Hepatocyte (in vitro differentiated cells): ENCODE data around the gene CDK3. TPM values are rescaled to one million over a fixed set of nuclear protein-coding genes. Genes with fewer than 3 reads are reported as not detected.
A peak's percentile ranks its signal among the peaks of the same experiment; 100 is the strongest.

Experiments used
- DNase-seq: peaks from one replicate; pipeline ENCODE4 v3.0.0-alpha.2; 2016; ENCODE audit warnings: low spot score
- H2AFZ ChIP-seq: fragments of 200-600 bp; sonication (generic); 2 replicates; pipeline ENCODE4 v1.6.0; 2016; ENCODE audit warnings: antibody characterized with exemption, mild to moderate bottlenecking
- H3K27ac ChIP-seq: fragments of 200-600 bp; sonication (generic); 2 replicates; pipeline ENCODE4 v1.5.1; 2016; ENCODE audit warnings: mild to moderate bottlenecking
- H3K27me3 ChIP-seq: fragments of 200-600 bp; sonication (generic); 2 replicates; pipeline ENCODE4 v1.6.1; 2016
- H3K36me3 ChIP-seq: fragments of 200-600 bp; sonication (generic); replicated peaks from 2 replicates; pipeline ENCODE4 v1.5.1; 2016; ENCODE audit warnings: low read depth; ENCODE audit not compliant: insufficient read depth
- H3K4me1 ChIP-seq: fragments of 200-600 bp; sonication (generic); 2 replicates; pipeline ENCODE4 v1.5.1; 2016; ENCODE audit warnings: mild to moderate bottlenecking, moderate library complexity; ENCODE audit not compliant: insufficient read depth
- H3K4me2 ChIP-seq: fragments of 200-600 bp; sonication (generic); 2 replicates; pipeline ENCODE4 v1.6.0; 2016
- H3K4me3 ChIP-seq: fragments of 200-600 bp; sonication (generic); 2 replicates; pipeline ENCODE4 v1.5.1; 2016; ENCODE audit warnings: mild to moderate bottlenecking
- H3K79me2 ChIP-seq: fragments of 200-600 bp; sonication (generic); 2 replicates; pipeline ENCODE4 v1.6.0; 2017; ENCODE audit warnings: mild to moderate bottlenecking
- H3K9me2 ChIP-seq: fragments of 200-600 bp; sonication (generic); replicated peaks from 2 replicates; pipeline ENCODE4 v1.6.0; 2017; ENCODE audit warnings: mild to moderate bottlenecking; ENCODE audit not compliant: insufficient read depth
- H3K9me3 ChIP-seq: fragments of 200-600 bp; sonication (generic); 2 replicates; pipeline ENCODE4 v1.5.1; 2016; ENCODE audit warnings: low read depth, mild to moderate bottlenecking
- H4K20me1 ChIP-seq: fragments of 200-600 bp; sonication (generic); 2 replicates; pipeline ENCODE4 v1.6.0; 2016; ENCODE audit warnings: mild to moderate bottlenecking; ENCODE audit not compliant: insufficient read depth, poor library complexity, severe bottlenecking
- CTCF ChIP-seq: fragments of 200-600 bp; sonication (generic); IDR thresholded peaks from 2 replicates; pipeline ENCODE4 v1.5.1; 2016; ENCODE audit warnings: antibody characterized with exemption, mild to moderate bottlenecking; ENCODE audit not compliant: poor library complexity
- EZH2 ChIP-seq: fragments of 200-600 bp; sonication (generic); IDR thresholded peaks from 2 replicates; pipeline ENCODE4 v1.6.1; 2016; ENCODE audit warnings: antibody characterized with exemption, mild to moderate bottlenecking, borderline replicate concordance
- EZH2phosphoT487 ChIP-seq: fragments of 200-600 bp; sonication (generic); IDR thresholded peaks from one replicate; pipeline ENCODE4 v1.6.1; 2018; ENCODE audit warnings: antibody characterized with exemption, mild to moderate bottlenecking, low read depth, moderate library complexity; ENCODE audit not compliant: unreplicated experiment, severe bottlenecking
- WGBS: methylation state at CpG from one replicate; pipeline ENCODE4 v1.1.6; 2016; ENCODE audit warnings: low lambda C conversion rate; ENCODE audit errors: missing lambda C conversion rate; 5-methylcytosine and 5-hydroxymethylcytosine counted together
- polyA plus RNA-seq: library from polyadenylated mRNA; unstranded; fragments of >200 nt; fragmentation: Nextera tagmentation; extraction: Ambion mirVana; gene quantifications from 2 replicates; pipeline ENCODE4 v1.2.1, GENCODE V29; 2016
- total RNA-seq: library from RNA; depleted of rRNA; stranded (reverse); fragments of >200 nt; gene quantifications from 2 replicates; pipeline ENCODE4 v1.2.3, GENCODE V29; 2014

CDK3 gene
- total and polyA plus RNA-seq, 2 experiments from 2014 or later = 7.8 to 10.6 TPM

DNA sequence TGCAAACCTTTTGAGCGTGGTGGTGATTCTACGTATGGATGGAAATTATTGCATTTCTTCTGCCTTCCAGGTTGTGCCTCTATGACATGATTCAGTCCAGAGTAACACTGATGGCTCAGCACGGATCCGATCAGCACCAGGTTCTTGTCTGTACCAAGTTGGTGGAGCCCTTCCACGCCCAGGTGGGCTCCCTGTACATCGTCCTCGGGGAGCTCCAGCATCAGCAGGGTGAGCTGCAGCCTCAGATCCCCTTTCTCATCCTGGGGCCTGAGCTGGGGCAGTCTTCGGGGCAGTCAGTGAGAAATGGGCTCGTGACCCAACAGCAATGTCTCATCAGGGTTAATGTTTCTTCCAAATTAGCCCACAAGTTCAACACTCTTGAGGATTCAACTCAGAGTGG lies 9.3 kb upstream of the CDK3 start:
- no peak overlapping the region for H2AFZ ChIP-seq
- 100% methylated on average over 9 of the region's 9 CpGs for WGBS

GRCh38 chr17:75994802-75995370 lies 5.8 kb upstream of the CDK3 start:
- H3K4me2 ChIP-seq = no peak overlapping the region
- peak overlapping the region; percentile 31 for H3K27ac ChIP-seq
- no peaks in the 10 kb centered on the region for H3K36me3 ChIP-seq
- no peak overlapping the region for H2AFZ ChIP-seq
- 93% methylated on average over 5 of the region's 5 CpGs for WGBS
- no peaks in the 10 kb centered on the region for H4K20me1 ChIP-seq
- TF ChIP-seq CTCF = no peak
- TF ChIP-seq EZH2 = no peak
- TF ChIP-seq EZH2phosphoT487 = no peak
- no peaks in the 10 kb centered on the region for H3K79me2 ChIP-seq
- no peak for DNase-seq
- H3K9me3 ChIP-seq = no peaks in the 10 kb centered on the region
- H3K27me3 ChIP-seq = no peaks in the 10 kb centered on the region
- H3K4me1 ChIP-seq = peaks cover 25% of the 10 kb centered on the region
- H3K9me2 ChIP-seq = no peaks in the 10 kb centered on the region
- H3K4me3 ChIP-seq = no peak overlapping the region

More for the DNA sequence above, 9.3 kb upstream of the CDK3 start:
- peaks cover 5% of the 10 kb centered on the region for H3K4me1 ChIP-seq
- no peak overlapping the region for H3K4me3 ChIP-seq
- no peaks in the 10 kb centered on the region for H3K9me2 ChIP-seq
- H3K27me3 ChIP-seq = no peaks in the 10 kb centered on the region
- TF ChIP-seq EZH2 (no peak), CTCF (no peak), EZH2phosphoT487 (no peak)
- H4K20me1 ChIP-seq = no peaks in the 10 kb centered on the region
- no peaks in the 10 kb centered on the region for H3K9me3 ChIP-seq
- no peak overlapping the region for H3K27ac ChIP-seq
- no peaks in the 10 kb centered on the region for H3K36me3 ChIP-seq
- no peak for DNase-seq
- no peak overlapping the region for H3K4me2 ChIP-seq
- no peaks in the 10 kb centered on the region for H3K79me2 ChIP-seq

DNA sequence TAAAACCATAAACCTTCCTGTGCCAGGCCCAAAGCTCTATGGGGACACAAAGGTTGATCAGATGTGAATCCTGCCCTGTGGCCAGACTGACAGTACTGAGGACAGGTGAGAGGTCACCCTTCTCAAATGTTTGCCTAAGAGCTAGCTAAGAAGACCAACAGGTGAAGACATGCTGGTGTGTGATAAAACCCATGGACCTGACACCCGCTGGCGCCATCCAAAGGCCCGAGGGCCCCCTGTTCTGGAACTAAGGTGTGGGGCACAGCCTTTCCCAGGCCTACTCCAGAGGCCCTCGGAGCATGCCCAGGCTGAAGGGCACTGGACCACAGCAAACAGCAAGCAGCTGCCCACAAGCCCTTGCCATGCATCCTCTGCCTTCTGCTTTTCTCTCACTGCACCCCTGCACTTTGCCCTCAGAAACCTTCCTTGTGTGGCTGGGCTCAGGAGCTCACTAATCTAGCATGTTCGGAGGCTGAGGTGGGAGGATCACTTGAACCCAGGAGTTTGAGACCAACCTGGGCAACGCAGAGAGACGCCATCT lies 5.2 kb upstream of the CDK3 start:
- H3K27ac ChIP-seq = peak overlapping the region; percentile 31

More for the DNA sequence above, 5.2 kb upstream of the CDK3 start:
- Histone ChIP-seq H3K9me2 (no peaks in the 10 kb centered on the region), H3K4me2 (no peak overlapping the region), H4K20me1 (no peaks in the 10 kb centered on the region), H2AFZ (no peak overlapping the region), H3K4me1 (peaks cover 25% of the 10 kb centered on the region), H3K27me3 (no peaks in the 10 kb centered on the region), H3K36me3 (no peaks in the 10 kb centered on the region), H3K9me3 (no peaks in the 10 kb centered on the region), H3K79me2 (no peaks in the 10 kb centered on the region), H3K4me3 (no peak overlapping the region)
- WGBS = 88% methylated on average over 7 of the region's 7 CpGs
- TF ChIP-seq EZH2phosphoT487 (no peak), CTCF (no peak), EZH2 (no peak)
- DNase-seq = no peak
